ENCODE results near the gene SCGB1A1.

- no peak for TF ChIP-seq CTCF (conservative IDR thresholded peaks at IDR 0.05 in 1 of 2, IDR thresholded peaks at IDR 0.05 in 1 of 2; ENCODE audit: low read depth in 1 of 2, low read length in 2 of 2)
- TF ChIP-seq EZH2 (IDR thresholded peaks at IDR 0.05; ENCODE audit: low read length, missing control alignments) = no peak
Observed at GRCh38 chr11:62410972-62411371, 7.9 kb upstream of the SCGB1A1 start.
